WTC11 (cell line): ENCODE results near the gene BCOR.

Source experiments
- CBFB ChIP-seq: sonication (generic); formaldehyde crosslinking; IDR thresholded peaks from 2 replicates; pipeline ENCODE4 v1.8.1; 2022; ENCODE audit warnings: mild to moderate bottlenecking, low read depth, missing genetic modification reagents
- ELF4 ChIP-seq: sonication (generic); formaldehyde crosslinking; IDR thresholded peaks from 2 replicates; pipeline ENCODE4 v1.8.1; 2022; ENCODE audit warnings: low read depth, mild to moderate bottlenecking, moderate library complexity, missing genetic modification reagents
- ESRRA ChIP-seq: sonication (generic); formaldehyde crosslinking; IDR thresholded peaks from 2 replicates; pipeline ENCODE4 v1.8.1; 2022; ENCODE audit warnings: mild to moderate bottlenecking, missing genetic modification reagents, borderline replicate concordance
- GABPB1 ChIP-seq: sonication (generic); formaldehyde crosslinking; IDR thresholded peaks from 2 replicates; pipeline ENCODE4 v1.8.1; 2023; ENCODE audit warnings: mild to moderate bottlenecking, missing genetic modification reagents
- ZNF121 ChIP-seq: sonication (generic); formaldehyde crosslinking; IDR thresholded peaks from 2 replicates; pipeline ENCODE4 v1.8.0; 2023; ENCODE audit warnings: missing genetic modification reagents
- ZNF416 ChIP-seq: fragments of 250-450 bp; sonication (Bioruptor Pico); IDR thresholded peaks from 2 replicates; pipeline ENCODE4 v1.9.0; 2021; ENCODE audit warnings: mild to moderate bottlenecking, inconsistent platforms
- TF ChIP-seq, protein P1 (sequence below): sonication (generic); formaldehyde crosslinking; IDR thresholded peaks from 2 replicates; pipeline ENCODE4 v1.8.0; 2022; ENCODE audit warnings: mild to moderate bottlenecking, missing genetic modification reagents
- TF ChIP-seq, protein P2 (sequence below): fragments of 200-600 bp; IDR thresholded peaks from 2 replicates; pipeline ENCODE4 v1.8.0; 2022; ENCODE audit warnings: antibody characterized with exemption
- TF ChIP-seq, protein P3 (sequence below): sonication (generic); formaldehyde crosslinking; IDR thresholded peaks from 2 replicates; pipeline ENCODE4 v1.8.1; 2023; ENCODE audit warnings: mild to moderate bottlenecking, moderate library complexity, missing genetic modification reagents
- TF ChIP-seq, protein P4 (sequence below): sonication (generic); formaldehyde crosslinking; IDR thresholded peaks from 2 replicates; pipeline ENCODE4 v1.8.0; 2022; ENCODE audit warnings: mild to moderate bottlenecking, missing genetic modification reagents
- TF ChIP-seq, protein P5 (sequence below): sonication (generic); formaldehyde crosslinking; IDR thresholded peaks from 2 replicates; pipeline ENCODE4 v1.8.1; 2023; ENCODE audit warnings: mild to moderate bottlenecking, missing genetic modification reagents, moderate library complexity

DNA sequence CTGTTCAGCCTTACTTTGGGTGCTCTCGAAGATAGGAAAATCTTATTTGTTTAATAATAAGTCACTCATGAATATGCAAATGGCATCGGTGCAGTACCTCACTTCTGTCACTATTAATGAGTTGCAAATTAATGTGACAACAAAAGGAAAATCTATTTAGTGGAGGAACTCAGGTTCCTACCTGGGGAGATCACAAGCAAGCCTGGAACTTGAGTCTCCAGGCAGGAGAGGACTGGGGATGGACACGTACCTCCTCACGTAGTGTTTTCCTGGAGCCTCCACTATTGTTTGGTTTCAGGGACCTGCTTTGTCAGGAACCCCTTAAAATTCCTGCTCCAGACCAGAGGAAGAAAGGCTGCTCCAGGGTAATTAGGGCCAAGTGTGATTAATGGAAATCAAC, 82.1 kb downstream of the BCOR start:
- TF ChIP-seq, protein P1, sequence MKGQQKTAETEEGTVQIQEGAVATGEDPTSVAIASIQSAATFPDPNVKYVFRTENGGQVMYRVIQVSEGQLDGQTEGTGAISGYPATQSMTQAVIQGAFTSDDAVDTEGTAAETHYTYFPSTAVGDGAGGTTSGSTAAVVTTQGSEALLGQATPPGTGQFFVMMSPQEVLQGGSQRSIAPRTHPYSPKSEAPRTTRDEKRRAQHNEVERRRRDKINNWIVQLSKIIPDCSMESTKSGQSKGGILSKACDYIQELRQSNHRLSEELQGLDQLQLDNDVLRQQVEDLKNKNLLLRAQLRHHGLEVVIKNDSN (CRISPR knock-in tag): no peak
- TF ChIP-seq ESRRA (CRISPR knock-in tag) (no peak), ZNF416 (CRISPR knock-in tag) (no peak), CBFB (CRISPR knock-in tag) (no peak), GABPB1 (CRISPR knock-in tag) (no peak), ZNF121 (CRISPR knock-in tag) (no peak), ELF4 (CRISPR knock-in tag) (no peak)
- TF ChIP-seq, protein P2, sequence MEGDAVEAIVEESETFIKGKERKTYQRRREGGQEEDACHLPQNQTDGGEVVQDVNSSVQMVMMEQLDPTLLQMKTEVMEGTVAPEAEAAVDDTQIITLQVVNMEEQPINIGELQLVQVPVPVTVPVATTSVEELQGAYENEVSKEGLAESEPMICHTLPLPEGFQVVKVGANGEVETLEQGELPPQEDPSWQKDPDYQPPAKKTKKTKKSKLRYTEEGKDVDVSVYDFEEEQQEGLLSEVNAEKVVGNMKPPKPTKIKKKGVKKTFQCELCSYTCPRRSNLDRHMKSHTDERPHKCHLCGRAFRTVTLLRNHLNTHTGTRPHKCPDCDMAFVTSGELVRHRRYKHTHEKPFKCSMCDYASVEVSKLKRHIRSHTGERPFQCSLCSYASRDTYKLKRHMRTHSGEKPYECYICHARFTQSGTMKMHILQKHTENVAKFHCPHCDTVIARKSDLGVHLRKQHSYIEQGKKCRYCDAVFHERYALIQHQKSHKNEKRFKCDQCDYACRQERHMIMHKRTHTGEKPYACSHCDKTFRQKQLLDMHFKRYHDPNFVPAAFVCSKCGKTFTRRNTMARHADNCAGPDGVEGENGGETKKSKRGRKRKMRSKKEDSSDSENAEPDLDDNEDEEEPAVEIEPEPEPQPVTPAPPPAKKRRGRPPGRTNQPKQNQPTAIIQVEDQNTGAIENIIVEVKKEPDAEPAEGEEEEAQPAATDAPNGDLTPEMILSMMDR: no peak
- TF ChIP-seq, protein P3, sequence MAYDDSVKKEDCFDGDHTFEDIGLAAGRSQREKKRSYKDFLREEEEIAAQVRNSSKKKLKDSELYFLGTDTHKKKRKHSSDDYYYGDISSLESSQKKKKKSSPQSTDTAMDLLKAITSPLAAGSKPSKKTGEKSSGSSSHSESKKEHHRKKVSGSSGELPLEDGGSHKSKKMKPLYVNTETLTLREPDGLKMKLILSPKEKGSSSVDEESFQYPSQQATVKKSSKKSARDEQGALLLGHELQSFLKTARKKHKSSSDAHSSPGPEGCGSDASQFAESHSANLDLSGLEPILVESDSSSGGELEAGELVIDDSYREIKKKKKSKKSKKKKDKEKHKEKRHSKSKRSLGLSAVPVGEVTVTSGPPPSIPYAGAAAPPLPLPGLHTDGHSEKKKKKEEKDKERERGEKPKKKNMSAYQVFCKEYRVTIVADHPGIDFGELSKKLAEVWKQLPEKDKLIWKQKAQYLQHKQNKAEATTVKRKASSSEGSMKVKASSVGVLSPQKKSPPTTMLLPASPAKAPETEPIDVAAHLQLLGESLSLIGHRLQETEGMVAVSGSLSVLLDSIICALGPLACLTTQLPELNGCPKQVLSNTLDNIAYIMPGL: no peak
- TF ChIP-seq, protein P4, sequence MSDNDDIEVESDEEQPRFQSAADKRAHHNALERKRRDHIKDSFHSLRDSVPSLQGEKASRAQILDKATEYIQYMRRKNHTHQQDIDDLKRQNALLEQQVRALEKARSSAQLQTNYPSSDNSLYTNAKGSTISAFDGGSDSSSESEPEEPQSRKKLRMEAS: no peak
- TF ChIP-seq, protein P5, sequence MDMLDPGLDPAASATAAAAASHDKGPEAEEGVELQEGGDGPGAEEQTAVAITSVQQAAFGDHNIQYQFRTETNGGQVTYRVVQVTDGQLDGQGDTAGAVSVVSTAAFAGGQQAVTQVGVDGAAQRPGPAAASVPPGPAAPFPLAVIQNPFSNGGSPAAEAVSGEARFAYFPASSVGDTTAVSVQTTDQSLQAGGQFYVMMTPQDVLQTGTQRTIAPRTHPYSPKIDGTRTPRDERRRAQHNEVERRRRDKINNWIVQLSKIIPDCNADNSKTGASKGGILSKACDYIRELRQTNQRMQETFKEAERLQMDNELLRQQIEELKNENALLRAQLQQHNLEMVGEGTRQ: no peak
